Measurements from ENCODE around the gene ETNPPL. TPM values are rescaled to one million over a fixed set of nuclear protein-coding genes. Genes with fewer than 3 reads are reported as not detected.

Gene ETNPPL
- total RNA-seq, 1 donor from 2014 or later: not detected

DNA sequence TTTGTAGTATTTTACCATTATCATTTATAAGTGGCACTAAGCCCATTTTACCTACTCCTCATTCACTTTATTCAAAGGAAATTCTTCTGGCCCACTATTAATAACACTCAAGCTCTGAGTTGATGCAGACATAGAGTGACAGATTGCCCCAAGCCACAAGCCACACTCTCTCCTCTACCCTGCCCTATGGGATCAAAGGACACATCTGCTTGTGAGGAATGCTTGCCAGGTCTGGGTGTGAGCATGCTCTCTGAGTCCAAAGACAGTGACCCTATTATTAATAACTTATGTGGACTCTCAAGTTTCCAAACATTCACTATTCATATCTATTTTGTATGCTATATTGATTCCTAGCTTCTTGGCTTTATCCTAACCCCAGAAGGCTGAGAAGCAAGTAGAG, 18.5 kb downstream of the ETNPPL start:
- Mint-ChIP-seq H3K4me1 (no peaks in the 10 kb centered on the region), H3K27me3 (ENCODE audit: low read depth) (no peaks in the 10 kb centered on the region), H3K36me3 (no peaks in the 10 kb centered on the region), H3K27ac (no peak overlapping the region), H3K9me3 (no peaks in the 10 kb centered on the region), H3K4me3 (no peak overlapping the region)
- no peak for DNase-seq (ENCODE audit: low spot score in 2 of 2, unreplicated experiment in 2 of 2)
- TF ChIP-seq, protein P1, sequence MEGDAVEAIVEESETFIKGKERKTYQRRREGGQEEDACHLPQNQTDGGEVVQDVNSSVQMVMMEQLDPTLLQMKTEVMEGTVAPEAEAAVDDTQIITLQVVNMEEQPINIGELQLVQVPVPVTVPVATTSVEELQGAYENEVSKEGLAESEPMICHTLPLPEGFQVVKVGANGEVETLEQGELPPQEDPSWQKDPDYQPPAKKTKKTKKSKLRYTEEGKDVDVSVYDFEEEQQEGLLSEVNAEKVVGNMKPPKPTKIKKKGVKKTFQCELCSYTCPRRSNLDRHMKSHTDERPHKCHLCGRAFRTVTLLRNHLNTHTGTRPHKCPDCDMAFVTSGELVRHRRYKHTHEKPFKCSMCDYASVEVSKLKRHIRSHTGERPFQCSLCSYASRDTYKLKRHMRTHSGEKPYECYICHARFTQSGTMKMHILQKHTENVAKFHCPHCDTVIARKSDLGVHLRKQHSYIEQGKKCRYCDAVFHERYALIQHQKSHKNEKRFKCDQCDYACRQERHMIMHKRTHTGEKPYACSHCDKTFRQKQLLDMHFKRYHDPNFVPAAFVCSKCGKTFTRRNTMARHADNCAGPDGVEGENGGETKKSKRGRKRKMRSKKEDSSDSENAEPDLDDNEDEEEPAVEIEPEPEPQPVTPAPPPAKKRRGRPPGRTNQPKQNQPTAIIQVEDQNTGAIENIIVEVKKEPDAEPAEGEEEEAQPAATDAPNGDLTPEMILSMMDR (IDR thresholded peaks at IDR 0.05; ENCODE audit: unreplicated experiment): no peak

DNA sequence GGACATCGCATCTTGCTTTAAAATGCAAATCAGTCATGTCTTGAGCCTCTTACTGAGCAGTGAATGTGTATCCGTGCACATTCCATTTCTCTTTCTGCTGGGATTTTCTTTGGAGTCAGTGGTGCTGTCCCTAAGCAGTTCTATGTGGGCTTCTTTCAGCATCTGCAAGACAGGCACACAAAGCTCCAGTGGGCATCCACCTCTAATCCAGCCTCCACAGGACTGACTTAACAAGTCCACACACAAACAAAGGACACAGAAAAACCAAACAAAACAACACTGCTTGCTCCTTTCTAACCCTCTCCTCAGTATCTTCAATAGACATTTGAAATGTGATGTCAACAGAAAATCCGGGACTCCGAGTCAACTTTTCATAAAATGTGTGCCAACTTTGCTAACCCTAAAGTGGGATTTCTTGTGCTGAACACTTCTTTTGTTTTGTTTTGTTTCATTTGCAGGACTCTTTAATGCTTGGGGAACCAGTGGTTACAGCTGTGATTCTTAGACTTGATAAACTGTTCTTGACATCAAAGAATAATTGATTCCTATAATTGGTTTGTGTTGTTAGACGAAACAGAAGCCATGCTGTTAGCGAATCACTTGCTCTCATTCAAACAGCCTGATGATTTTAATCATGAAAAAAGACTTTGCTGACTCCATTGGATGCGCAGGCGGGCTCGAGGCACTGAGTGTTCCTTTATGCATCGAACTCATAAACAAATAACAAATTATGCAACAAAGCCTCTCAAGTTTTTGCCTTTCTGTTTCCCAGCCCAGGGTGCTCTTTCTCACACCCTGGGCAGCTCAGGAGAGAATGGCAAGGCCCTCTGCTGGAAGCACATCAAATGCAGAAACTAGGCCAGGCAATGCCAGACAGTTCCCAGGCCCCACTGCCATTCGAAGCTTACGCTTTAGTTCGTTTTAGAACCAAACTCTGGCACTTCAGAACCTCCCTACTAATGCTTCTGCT, 20.1 kb downstream of the ETNPPL start:
- no peaks in the 10 kb centered on the region for H3K27me3 Mint-ChIP-seq (ENCODE audit: low read depth)
- no peak for DNase-seq (ENCODE audit: low spot score in 2 of 2, unreplicated experiment in 2 of 2)
- H3K36me3 Mint-ChIP-seq: no peaks in the 10 kb centered on the region
- H3K9me3 Mint-ChIP-seq: no peaks in the 10 kb centered on the region
- no peak overlapping the region for H3K27ac Mint-ChIP-seq
- TF ChIP-seq, protein P1 (IDR thresholded peaks at IDR 0.05; ENCODE audit: unreplicated experiment): no peak
- H3K4me1 Mint-ChIP-seq: no peaks in the 10 kb centered on the region
- no peak overlapping the region for H3K4me3 Mint-ChIP-seq

DNA sequence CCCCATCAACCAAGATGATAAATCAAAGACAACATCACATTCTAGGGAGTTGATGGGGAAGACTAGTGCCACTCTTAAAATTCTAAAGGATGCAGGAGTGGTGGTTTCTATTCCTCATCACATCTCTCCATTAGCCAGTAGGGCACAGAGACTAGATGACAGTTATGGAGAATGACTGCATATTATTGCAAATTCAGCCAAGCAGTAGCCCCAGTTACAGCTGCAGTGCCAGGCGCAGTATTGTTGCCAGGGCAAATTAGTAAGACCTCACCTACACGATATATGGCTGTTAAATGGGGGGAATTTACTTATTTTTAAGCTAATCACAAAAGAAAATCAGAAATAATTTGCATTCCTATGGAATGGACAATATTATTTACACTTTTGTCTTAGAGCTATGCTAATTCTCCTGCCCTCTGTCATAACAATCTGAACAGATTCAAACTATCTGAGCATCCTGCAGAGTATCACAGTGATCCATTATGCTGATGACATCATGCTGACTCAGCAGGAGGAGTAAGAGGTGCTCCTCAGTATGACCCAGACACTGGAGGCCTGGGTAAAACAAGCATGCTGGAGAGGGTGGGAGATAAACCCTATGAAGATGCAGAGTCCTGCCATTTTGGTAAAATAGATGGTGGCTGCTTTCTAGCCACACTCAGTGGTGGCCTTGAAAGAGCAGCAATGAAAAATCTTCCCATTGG, 24.7 kb downstream of the ETNPPL start:
- Mint-ChIP-seq H3K9me3 (no peaks in the 10 kb centered on the region), H3K27me3 (ENCODE audit: low read depth) (peaks cover 2% of the 10 kb centered on the region), H3K4me3 (no peak overlapping the region), H3K36me3 (no peaks in the 10 kb centered on the region), H3K4me1 (no peaks in the 10 kb centered on the region), H3K27ac (no peak overlapping the region)
- DNase-seq (ENCODE audit: low spot score in 2 of 2, unreplicated experiment in 2 of 2): no peak
- TF ChIP-seq, protein P1 (IDR thresholded peaks at IDR 0.05; ENCODE audit: unreplicated experiment): no peak

DNA sequence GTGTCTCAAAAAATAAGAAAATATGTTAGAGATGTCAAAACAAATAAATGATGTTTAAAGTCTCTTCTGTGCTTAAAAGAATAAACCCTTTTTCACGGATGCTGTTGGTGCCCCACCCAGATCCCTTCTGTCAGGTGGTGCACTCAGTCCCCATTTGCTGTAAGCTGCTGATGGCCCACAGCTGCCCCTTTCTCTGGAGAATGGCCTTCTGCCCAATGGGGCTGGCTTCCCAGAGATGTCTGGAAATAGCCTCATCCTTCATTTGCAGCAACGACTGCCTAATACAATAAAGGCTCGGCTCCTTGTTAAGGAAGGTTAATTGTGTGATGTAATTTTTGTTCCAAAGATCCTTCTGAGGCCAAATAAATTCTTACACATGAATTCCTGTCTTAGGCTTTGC, 31.8 kb downstream of the ETNPPL start:
- TF ChIP-seq, protein P1 (IDR thresholded peaks at IDR 0.05; ENCODE audit: unreplicated experiment): no peak
- Mint-ChIP-seq H3K27ac (no peak overlapping the region), H3K4me1 (no peaks in the 10 kb centered on the region), H3K9me3 (peaks cover 10% of the 10 kb centered on the region), H3K36me3 (peaks cover 5% of the 10 kb centered on the region), H3K4me3 (no peak overlapping the region), H3K27me3 (ENCODE audit: low read depth) (no peaks in the 10 kb centered on the region)
- DNase-seq (ENCODE audit: low spot score in 2 of 2, unreplicated experiment in 2 of 2): no peak

DNA sequence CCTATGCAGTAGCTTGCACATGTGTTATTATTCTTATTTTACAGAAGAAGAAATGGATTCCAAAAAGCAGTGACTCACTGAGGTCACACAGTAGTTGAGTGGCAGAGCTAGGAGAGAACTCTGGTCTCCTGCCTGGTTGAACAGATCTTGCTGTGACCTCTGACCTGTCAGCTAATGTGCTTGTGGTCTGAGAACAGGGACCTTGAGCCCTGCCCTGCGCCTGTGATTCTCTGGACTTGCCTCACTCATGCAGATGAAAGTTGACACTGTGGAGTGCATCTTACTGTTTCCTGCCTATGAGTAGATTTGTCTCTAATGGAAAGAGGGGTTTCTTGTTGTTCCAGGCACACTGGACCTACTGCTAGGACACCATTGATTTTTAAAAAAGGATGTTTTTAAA, 32.3 kb downstream of the ETNPPL start:
- Mint-ChIP-seq H3K27me3 (ENCODE audit: low read depth) (no peaks in the 10 kb centered on the region), H3K4me1 (no peaks in the 10 kb centered on the region), H3K27ac (no peak overlapping the region), H3K36me3 (peaks cover 5% of the 10 kb centered on the region), H3K4me3 (no peak overlapping the region), H3K9me3 (peaks cover 10% of the 10 kb centered on the region)
- TF ChIP-seq, protein P1 (IDR thresholded peaks at IDR 0.05; ENCODE audit: unreplicated experiment): no peak
- no peak for DNase-seq (ENCODE audit: low spot score in 2 of 2, unreplicated experiment in 2 of 2)

All from mesothelial cell of epicardium (in vitro differentiated cells).